NCI-H2107 treated with DMSO at 0.1 percent for 48 hours (cell line): ENCODE data around the gene TSR3.
A peak's percentile ranks its signal among the peaks of the same experiment; 100 is the strongest.

Source experiments
- DNase-seq: peaks from one replicate; lab custom pipeline; 2025; ENCODE audit not compliant: unreplicated experiment; lab: John Stamatoyannopoulos, UW

TSR3 gene

GRCh38 chr16:1378087-1378803 lies 26.6 kb upstream of the TSR3 start:
- DNase-seq = no peak

DNA sequence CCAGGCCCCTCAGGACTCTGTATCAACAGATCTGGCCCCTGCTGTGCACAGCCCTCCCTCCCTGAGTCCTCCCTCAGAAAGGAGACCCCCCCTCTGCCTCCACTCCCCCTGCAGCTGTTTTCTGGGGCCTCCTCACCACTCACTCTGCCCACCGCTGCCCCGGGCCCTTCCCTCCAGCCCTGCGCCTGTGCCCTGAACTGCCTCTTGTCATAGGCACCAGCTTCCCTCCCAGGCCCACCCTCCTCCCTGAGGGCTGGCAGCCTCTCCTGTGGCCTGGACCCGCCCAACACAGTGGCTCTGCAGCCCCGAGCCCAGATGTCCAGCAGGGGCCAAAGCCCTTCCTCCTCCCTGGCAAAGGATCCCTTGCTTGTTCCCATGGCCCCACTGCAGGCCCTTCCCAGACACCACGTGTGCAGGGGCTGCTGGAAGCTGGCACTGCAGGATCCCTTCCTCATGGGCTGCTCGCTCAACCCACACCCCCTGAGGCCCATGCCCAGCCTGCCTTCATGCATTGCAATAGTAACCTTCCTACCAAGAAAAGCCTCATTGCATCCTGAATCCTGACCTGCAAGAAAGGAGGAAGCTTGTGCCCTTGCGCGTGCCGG lies 25.8 kb upstream of the TSR3 start:
- no peak for DNase-seq

GRCh38 chr16:1375741-1376410 lies 24.2 kb upstream of the TSR3 start:
- DNase-seq = no peak

DNA sequence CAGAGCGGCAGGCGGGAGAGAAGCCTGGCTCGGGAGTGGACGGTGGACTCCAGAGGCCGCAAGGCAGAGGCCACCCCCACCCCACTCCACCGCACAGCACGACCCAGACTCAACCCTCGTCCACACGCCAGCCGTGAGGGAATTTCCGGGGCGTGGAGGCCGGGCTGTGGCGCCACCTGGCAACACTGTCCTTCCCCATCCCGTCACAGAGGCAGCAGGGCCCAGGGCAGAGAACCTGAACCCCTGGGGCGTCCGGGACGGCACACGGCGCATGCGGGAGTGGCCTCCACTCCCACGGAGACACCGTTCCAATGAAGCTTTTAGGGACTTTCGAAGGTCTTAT lies 23.6 kb upstream of the TSR3 start:
- DNase-seq = no peak

DNA sequence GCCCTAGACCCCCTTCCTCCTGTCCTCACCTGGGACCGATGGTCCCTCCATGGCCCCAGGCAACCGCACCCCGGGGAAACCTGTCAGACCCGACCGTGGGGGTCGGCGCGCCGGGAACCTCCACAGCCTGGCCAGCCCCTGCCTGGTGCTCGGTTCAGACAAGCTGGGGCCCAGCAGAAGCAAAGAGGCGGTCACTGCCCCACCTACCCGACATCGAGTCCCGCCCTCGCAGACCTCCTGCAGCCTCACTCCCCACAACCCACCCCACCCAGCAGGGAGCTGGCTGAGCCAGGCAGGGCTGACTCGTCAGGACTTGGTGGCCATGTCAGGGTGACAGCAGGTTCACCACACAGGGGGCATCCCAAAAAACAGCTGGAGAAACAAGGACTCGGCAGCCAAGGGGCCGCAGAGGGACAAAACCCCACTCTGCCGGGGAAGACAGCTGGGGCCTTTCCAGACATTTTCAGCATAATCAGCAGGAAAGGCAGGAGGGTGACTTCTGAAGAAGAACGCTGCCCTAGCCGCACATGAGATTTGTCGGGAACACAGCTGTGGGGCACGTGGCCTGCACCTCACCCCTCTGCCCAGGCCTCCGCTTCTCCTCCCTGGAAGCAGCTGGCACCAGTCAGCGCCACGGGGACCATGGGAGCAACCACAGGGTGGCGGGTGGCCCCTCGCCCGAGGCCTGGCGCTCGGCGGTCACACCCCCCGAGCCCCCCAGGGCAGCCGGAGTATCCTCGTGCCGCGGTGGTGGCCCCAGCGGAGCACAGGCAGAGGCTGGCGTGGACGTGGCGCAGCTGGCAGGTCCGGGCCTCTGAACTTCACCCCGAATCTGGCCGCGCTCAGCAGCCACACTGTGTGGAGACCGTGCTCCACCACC lies 23.0 kb upstream of the TSR3 start:
- no peak for DNase-seq

- no peak for DNase-seq
Observed at GRCh38 chr16:1372292-1372950, 20.7 kb upstream of the TSR3 start.

- no peak for DNase-seq
Observed at GRCh38 chr16:1371054-1371978, 19.6 kb upstream of the TSR3 start.

- DNase-seq = no peak
Observed at GRCh38 chr16:1367486-1368174, 16.0 kb upstream of the TSR3 start.

GRCh38 chr16:1366712-1367299 lies 15.1 kb upstream of the TSR3 start:
- no peak for DNase-seq

DNA sequence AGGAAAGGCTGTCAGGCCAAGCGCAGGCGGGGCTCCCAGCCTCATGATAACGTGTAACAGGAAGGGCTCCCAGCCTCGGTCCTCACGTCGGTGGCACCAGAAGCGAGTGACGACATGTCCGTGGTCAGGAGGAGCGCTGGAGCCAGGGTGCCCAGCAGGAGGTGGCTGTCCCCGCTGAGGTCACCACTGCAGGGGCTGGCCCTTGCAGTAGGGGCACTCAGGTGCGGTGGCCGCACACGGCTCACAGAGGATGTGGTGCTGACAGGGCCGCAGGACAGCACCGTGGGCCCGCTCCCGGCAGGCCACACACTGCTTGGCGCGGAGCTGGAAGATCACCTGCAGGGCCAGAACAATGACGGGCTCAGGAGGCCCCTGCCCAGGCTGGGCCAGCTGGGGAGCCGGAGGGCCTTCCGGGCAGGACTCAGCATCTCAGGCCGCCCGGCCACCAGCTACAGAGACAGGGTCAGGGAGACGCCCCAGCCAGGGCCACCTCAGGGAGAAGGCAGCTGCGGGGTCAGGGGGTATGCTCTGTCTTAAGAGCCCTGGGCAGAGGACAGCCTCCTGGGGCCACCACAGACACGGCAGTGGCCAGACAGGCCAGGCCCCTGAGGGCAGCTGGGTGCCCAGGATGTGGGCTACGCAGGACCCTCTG lies 14.5 kb upstream of the TSR3 start:
- no peak for DNase-seq

DNA sequence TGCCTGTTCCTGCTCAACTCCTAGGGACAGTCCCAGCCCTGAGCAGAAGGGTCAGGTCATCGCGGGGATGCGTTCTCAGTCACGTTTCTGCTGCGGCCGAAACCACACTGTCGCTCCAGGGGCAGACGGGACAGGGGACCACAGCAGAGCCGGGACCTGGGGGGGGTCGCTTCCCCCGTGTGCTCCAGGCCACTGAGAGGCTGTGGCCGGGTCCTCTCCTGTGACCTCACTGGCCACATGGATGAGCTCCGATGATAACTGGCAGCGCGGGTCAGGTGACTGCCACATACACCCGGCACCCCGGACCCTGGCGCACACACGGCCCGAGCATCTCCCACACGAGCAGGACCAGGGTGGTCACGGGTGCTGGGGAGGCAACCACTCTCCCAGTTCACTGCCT lies 12.8 kb upstream of the TSR3 start:
- no peak for DNase-seq

DNA sequence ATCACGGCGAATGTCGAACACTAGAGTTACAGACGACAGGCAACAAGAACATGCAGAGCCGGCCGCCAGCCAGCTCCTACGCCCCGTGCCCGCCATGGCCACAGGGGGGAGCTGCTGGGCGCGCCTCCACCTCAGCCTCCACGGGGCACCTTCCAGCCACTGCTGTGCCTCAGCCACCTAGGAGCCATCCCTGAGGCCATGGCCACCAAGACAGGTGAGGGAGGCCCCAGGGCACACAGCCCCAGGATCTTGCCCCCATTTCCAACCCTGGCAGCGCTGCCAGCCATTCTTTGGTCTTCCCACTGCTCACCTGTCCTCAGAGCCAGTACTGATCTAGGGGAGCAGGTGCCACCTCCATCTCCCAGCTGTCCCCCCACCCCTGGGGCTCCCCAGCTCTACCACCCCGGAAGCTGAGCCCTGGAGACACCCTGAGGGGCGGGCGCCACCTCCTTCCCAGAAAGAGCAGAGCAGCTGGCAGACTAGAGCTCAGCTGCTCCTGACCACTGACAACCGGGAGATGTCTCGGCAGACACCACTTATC lies 11.9 kb upstream of the TSR3 start:
- DNase-seq = peak; percentile 25

DNA sequence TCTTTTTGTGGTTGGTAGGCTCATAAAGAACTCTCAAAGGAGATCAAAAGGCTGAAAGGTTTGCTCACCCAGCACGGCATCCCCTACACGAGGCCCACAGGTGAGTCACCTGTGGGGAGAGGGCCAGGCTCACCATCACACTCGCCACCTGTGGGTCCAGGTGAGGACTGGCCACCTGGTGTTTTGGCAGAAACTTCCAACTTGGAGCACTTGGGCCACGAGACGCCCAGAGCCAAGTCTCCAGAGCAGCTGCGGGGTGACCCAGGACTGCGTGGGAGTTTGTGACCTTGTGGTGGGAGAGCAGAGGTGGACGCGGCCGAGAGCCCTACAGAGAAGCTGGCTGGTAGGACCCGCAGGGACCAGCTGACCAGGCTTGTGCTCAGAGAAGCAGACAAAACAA lies 11.1 kb upstream of the TSR3 start:
- DNase-seq = no peak

DNA sequence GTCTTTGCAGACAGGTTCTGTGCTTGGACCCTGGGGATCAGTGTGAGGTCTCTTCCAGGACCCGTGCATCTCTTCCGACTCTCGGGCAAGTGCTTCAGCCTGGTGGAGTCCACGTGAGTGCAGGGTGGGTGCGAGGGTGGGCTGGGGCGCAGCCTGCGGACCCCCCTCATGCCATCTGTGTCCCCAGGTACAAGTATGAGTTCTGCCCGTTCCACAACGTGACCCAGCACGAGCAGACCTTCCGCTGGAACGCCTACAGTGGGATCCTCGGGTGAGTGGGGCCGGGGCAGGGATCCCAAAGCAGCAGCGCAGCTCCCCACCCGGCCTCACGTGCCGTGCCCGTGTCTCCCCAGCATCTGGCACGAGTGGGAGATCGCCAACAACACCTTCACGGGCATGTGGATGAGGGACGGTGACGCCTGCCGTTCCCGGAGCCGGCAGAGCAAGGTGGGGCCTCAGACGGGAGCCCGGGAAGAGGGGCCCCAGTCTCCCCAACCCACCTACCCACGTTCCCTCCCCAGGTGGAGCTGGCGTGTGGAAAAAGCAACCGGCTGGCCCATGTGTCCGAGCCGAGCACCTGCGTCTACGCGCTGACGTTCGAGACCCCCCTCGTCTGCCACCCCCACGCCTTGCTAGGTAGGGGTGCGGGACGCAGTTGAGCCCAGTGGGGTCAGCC lies 10.1 kb upstream of the TSR3 start:
- DNase-seq = no peak

DNA sequence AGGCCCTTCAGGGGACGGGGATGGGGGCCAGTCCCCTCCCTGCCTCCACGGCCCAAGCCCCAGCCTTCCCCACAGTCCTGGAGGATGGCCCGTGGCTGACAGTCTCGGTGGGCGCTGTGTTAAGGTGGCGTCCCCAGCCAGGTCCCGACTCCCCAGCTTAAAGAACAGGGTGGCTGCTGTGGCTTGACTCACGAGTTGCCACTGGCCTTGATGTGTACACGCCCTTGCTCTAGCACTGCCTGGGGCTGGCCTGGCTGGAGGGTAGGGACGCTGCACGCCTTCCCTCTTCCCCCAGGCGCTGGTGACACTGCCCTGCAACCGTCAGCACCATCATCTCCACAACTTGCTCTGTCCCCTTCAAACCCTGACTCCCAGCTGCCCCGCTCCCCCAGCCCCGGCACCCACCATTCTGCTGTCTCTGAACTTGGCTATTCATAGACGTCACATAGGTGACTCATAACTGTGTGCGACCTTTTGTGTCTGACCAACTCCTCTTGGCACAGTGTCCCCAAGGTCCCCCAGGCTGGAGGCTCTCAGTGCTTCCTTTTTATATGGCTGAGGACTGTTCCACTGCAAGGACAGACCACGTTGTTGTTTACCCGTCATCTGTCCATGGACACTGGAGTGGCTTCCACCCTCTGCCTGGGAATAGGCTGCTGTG lies 6.4 kb upstream of the TSR3 start:
- no peak for DNase-seq

DNA sequence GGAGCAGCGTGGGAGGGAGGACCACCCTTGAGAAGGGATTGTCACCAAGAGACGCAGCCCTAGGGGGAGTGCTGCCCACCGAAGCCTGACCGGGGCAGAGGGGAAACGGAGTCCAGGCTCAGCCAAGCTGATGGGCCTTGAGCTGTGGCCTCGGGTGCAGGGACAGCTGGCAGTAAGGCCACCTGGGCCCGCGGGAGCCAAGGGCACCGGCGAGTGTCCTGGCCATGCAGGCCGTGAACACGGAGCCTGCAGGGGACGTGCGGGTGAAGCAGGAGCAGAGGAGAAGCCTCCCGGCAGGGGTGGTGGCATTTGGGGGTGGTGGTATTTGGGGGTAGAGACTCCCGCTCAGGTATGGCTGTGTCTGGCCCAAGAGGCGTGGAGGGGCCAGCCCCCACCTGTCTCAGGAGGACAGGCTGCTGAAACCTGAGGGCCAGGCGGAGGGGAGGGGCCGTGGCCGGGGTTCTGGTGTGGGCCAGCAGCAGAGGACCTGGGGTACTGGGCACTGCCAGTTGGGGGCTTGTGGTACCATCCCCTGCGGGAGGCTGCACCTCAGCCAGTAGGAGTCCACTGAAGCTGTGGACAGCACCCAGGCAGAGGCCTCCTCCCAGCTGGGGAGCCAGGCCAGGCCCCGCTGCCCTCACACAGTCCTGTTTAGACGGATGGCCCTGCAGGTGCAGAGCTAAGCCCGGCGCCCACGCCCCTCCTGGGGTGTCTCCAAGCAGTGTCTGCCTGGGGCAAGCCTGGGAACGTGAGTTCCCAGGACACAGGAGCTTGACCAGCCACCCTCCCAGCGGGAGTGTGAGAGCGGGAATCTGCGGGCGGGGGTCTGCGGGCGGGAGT lies 4.6 kb upstream of the TSR3 start:
- no peak for DNase-seq
